GM12892 (cell line): ENCODE measurements around the gene POLR2A.

Experiments used
- POLR2A ChIP-seq: IDR thresholded peaks from 2 replicates; pipeline ENCODE4 v1.6.1; 2011; ENCODE audit warnings: low read depth, low read length, control low read depth
- POLR2AphosphoS5 ChIP-seq: IDR thresholded peaks from 2 replicates; pipeline ENCODE4 v1.6.1; 2011; ENCODE audit warnings: low read depth, low read length, control low read depth
- TAF1 ChIP-seq: IDR thresholded peaks from 2 replicates; pipeline ENCODE4 v1.6.1; 2011; ENCODE audit warnings: low read depth, mild to moderate bottlenecking, control low read depth, low read length, borderline replicate concordance

- TF ChIP-seq TAF1 (no peak), POLR2A (no peak), POLR2AphosphoS5 (no peak; the same call in 1 of the 2 replicates)
These were observed 24.7 kb downstream of the POLR2A start for GRCh38 chr17:7508846-7509245.
